HepG2 (cell line): ENCODE measurements around the gene SETD2. TPM values are rescaled to one million over a fixed set of nuclear protein-coding genes. Genes with fewer than 3 reads are reported as not detected.
"Not testable (repeated sequence)": the region's sequence is repeated elsewhere in the genome, so short reads cannot be mapped to it uniquely, and the experiment has no call there.

Experiments used
- ASH2L ChIP-seq: fragments of 300-600, 200-600 bp; sonication (generic); IDR thresholded peaks from 2 replicates; pipeline ENCODE4 v1.7.0; 2017; ENCODE audit warnings: low read depth, mild to moderate bottlenecking, moderate library complexity, mixed read lengths, low read length; ENCODE audit not compliant: insufficient read length
- CEBPB ChIP-seq: IDR thresholded peaks from 2 replicates; pipeline ENCODE4 v1.6.1; 2011; ENCODE audit warnings: low read depth, low read length, improper control_type of control experiment, borderline replicate concordance
- ETV5 ChIP-seq: IDR thresholded peaks from 2 replicates; pipeline ENCODE4 v1.6.1; 2018; ENCODE audit warnings: missing biosample characterization, missing genetic modification reagents, inconsistent platforms, borderline replicate concordance
- FOXP1 ChIP-seq, 2 experiments: fragments of 450-650 bp in 1 of 2; IDR thresholded peaks; 2 replicates each; pipeline ENCODE4 v1.6.1; 2017 to 2018; ENCODE audit warnings: antibody characterized with exemption in 1 of 2
- GATAD2A ChIP-seq: IDR thresholded peaks from 2 replicates; pipeline ENCODE4 v1.6.1; 2016
- HNF1A ChIP-seq, 2 experiments: sonication (generic) in 1 of 2; formaldehyde crosslinking in 1 of 2; IDR thresholded peaks; 2 replicates each; pipeline versions ENCODE4 v1.4.0 to v1.6.1; 2016 to 2020; ENCODE audit warnings: borderline replicate concordance in 1 of 2, low read depth in 1 of 2, mild to moderate bottlenecking in 1 of 2, missing genetic modification reagents in 1 of 2
- HNF1B ChIP-seq: sonication (generic); formaldehyde crosslinking; IDR thresholded peaks from 2 replicates; pipeline ENCODE4 v1.5.1; 2020; ENCODE audit warnings: mild to moderate bottlenecking, moderate library complexity, missing genetic modification reagents
- MED1 ChIP-seq: sonication (generic); formaldehyde crosslinking; IDR thresholded peaks from 2 replicates; pipeline ENCODE4 v1.4.0; 2020; ENCODE audit warnings: missing genetic modification reagents
- PAXIP1 ChIP-seq: sonication (generic); formaldehyde crosslinking; conservative IDR thresholded peaks from 2 replicates; pipeline ENCODE4 v1.4.0; 2020; ENCODE audit warnings: mild to moderate bottlenecking, missing genetic modification reagents, moderate library complexity
- SOX13 ChIP-seq, 3 experiments: fragments of 450-650 bp in 1 of 3; sonication (generic) in 1 of 3; formaldehyde crosslinking in 1 of 3; IDR thresholded peaks in 2 of 3; conservative IDR thresholded peaks in 1 of 3; 2 replicates each; pipeline versions ENCODE4 v1.5.0 to v1.6.1; 2016 to 2020; ENCODE audit warnings: antibody characterized with exemption in 1 of 3, mild to moderate bottlenecking in 1 of 3, missing compliant biosample characterization in 1 of 3, missing genetic modification reagents in 1 of 3, moderate library complexity in 1 of 3
- ZMYM2 ChIP-seq: sonication (generic); formaldehyde crosslinking; IDR thresholded peaks from 2 replicates; pipeline ENCODE4 v1.8.0; 2022; ENCODE audit warnings: mild to moderate bottlenecking, missing genetic modification reagents
- polyA plus RNA-seq, 8 experiments: library from polyadenylated mRNA; depleted of rRNA in 3 of 8; stranded (reverse) in 7 of 8; unstranded in 1 of 8; fragments of >200 nt; fragmentation: Illumina TruSeq in 4 of 8; extraction: Trizol in 4 of 8; gene quantifications; 2 replicates each; pipeline versions ENCODE4 v1.2.1 to v1.2.3, GENCODE V29; 2011 to 2016; ENCODE audit warnings: low read depth in 4 of 8, missing spikeins in 1 of 8, mixed read lengths in 1 of 8; ENCODE audit not compliant: insufficient read depth in 1 of 8
- total RNA-seq, 5 experiments: library from RNA; depleted of rRNA; stranded (reverse); fragments of >200 nt; fragmentation: Illumina TruSeq; extraction: Trizol; gene quantifications; 2 replicates each; pipeline ENCODE4 v1.2.3, GENCODE V29; 2016; ENCODE audit warnings: low read depth in 1 of 5
- TF ChIP-seq, protein P1 (sequence below): sonication (generic); formaldehyde crosslinking; IDR thresholded peaks from 2 replicates; pipeline ENCODE4 v1.4.0; 2020; ENCODE audit warnings: missing genetic modification reagents

Gene SETD2
- total and polyA plus RNA-seq, 2 of the 13 experiments (the other 11 are each of a cell fraction or from before 2014, with no cell fraction given) = 14.2 to 24.2 TPM

- TF ChIP-seq PAXIP1 (CRISPR knock-in tag) (peak; percentile 59), ETV5 (peak; percentile 11; the same call in 1 of the 2 replicates), CEBPB (peak; percentile 75; the same call in 1 of the 2 replicates), MED1 (0 out of 2 replicates have a peak, but pooled peaks have one; percentile 15), HNF1B (peak; percentile 87; the same call in 1 of the 2 replicates), SOX13 (CRISPR knock-in tag; conservative IDR thresholded peaks at IDR 0.05 in 1 of 2, IDR thresholded peaks at IDR 0.05 in 1 of 2) (peak in 1 of 2 experiments; percentile 49; a peak in 1 of 4 replicates), ZMYM2 (CRISPR knock-in tag) (peak; percentile 29; the same call in 1 of the 2 replicates), FOXP1 (CRISPR knock-in tag; IDR thresholded peaks at IDR 0.05) (0 out of 2 replicates have a peak, but pooled peaks have one; percentile 20), HNF1A (IDR thresholded peaks at IDR 0.05; ENCODE audit: low read depth) (peak; percentile 86), HNF1A (CRISPR knock-in tag; IDR thresholded peaks at IDR 0.05; ENCODE audit: borderline replicate concordance) (peak; percentile 91), ASH2L (peak; percentile 22), GATAD2A (CRISPR knock-in tag) (peak; percentile 60; the same call in 1 of the 2 replicates)
- TF ChIP-seq, protein P1, sequence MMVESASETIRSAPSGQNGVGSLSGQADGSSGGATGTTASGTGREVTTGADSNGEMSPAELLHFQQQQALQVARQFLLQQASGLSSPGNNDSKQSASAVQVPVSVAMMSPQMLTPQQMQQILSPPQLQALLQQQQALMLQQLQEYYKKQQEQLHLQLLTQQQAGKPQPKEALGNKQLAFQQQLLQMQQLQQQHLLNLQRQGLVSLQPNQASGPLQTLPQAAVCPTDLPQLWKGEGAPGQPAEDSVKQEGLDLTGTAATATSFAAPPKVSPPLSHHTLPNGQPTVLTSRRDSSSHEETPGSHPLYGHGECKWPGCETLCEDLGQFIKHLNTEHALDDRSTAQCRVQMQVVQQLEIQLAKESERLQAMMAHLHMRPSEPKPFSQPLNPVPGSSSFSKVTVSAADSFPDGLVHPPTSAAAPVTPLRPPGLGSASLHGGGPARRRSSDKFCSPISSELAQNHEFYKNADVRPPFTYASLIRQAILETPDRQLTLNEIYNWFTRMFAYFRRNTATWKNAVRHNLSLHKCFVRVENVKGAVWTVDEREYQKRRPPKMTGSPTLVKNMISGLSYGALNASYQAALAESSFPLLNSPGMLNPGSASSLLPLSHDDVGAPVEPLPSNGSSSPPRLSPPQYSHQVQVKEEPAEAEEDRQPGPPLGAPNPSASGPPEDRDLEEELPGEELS (CRISPR knock-in tag) = 0 out of 2 replicates have a peak, but pooled peaks have one; percentile 26
- not testable (repeated sequence) for TF ChIP-seq SOX13, FOXP1 (IDR thresholded peaks at IDR 0.05)
Measured at GRCh38 chr3:47140973-47141461, 22.9 kb downstream of the SETD2 start (continued).
